HEK293T (cell line): Measurements from ENCODE around the gene ENTPD8.

ENCODE experiments used
- ARNT ChIP-seq: fragments of 450-650 bp; IDR thresholded peaks from 2 replicates; pipeline ENCODE4 v1.6.1; 2017; ENCODE audit warnings: mild to moderate bottlenecking
- CTBP1 ChIP-seq: fragments of 450-650 bp; IDR thresholded peaks from 2 replicates; pipeline ENCODE4 v1.6.1; 2016; ENCODE audit warnings: borderline replicate concordance
- FOXA1 ChIP-seq: fragments of 450-650 bp; IDR thresholded peaks from 2 replicates; pipeline ENCODE4 v1.6.1; 2016; ENCODE audit warnings: mild to moderate bottlenecking
- FOXK2 ChIP-seq: fragments of 450-650 bp; IDR thresholded peaks from 2 replicates; pipeline ENCODE4 v1.6.1; 2016; ENCODE audit warnings: mild to moderate bottlenecking
- FOXM1 ChIP-seq: fragments of 450-650 bp; IDR thresholded peaks from 2 replicates; pipeline ENCODE4 v1.6.1; 2017; ENCODE audit warnings: mild to moderate bottlenecking, borderline replicate concordance

GRCh38 chr9:137462986-137463930 lies 22.1 kb upstream of the ENTPD8 start:
- TF ChIP-seq FOXM1 (no peak), CTBP1 (no peak), FOXA1 (no peak), FOXK2 (no peak), ARNT (no peak)
